SK-N-SH (cell line): ENCODE measurements around the gene KRT16. TPM values are rescaled to one million over a fixed set of nuclear protein-coding genes. Genes with fewer than 3 reads are reported as not detected.

Experiments
- CTCF ChIA-PET: fragments of 300-600, 350-600 bp; formaldehyde crosslinking; extraction: SDS; loops from one replicate; lab custom pipeline; 2021; lab: Yijun Ruan, JAX
- POLR2A ChIA-PET: fragments of 350-600 bp; sonication (Branson Sonifier 250); formaldehyde crosslinking; extraction: SDS; loops from one replicate; lab custom pipeline; 2020; ENCODE audit warnings: antibody characterized with exemption, inconsistent platforms; lab: Yijun Ruan, JAX
- DNase-seq: peaks from one replicate; pipeline ENCODE4 v3.0.0; 2012
- H2AFZ ChIP-seq: fragments of 200-600 bp; sonication (generic); 2 replicates; pipeline ENCODE4 v1.8.1; 2016; ENCODE audit warnings: antibody characterized with exemption, mild to moderate bottlenecking, low read depth
- H3F3A ChIP-seq: fragments of 200-600 bp; sonication (generic); replicated peaks from 2 replicates; pipeline ENCODE3; 2016; ENCODE audit warnings: antibody characterized with exemption, mild to moderate bottlenecking; ENCODE audit not compliant: insufficient read depth
- H3K27ac ChIP-seq, 2 experiments: fragments of 200-500 bp in 1 of 2; fragments of 200-600 bp in 1 of 2; sonication (Bioruptor generic) in 1 of 2; sonication (generic), shearing (Covaris generic) in 1 of 2; 2 replicates each; pipeline versions ENCODE4 v1.5.1 to v1.6.1; 2014 to 2016; ENCODE audit warnings: low read depth in 2 of 2, inconsistent platforms in 1 of 2, low read length in 1 of 2, mild to moderate bottlenecking in 1 of 2, mixed read lengths in 1 of 2
- H3K27me3 ChIP-seq: fragments of 200-600 bp; sonication (generic), shearing (Covaris generic); 2 replicates; pipeline ENCODE4 v1.6.1; 2016; ENCODE audit warnings: mixed run types; ENCODE audit not compliant: insufficient read depth
- H3K36me3 ChIP-seq, 2 experiments: fragments of 200-500 bp in 1 of 2; fragments of 200-600 bp in 1 of 2; sonication (Bioruptor generic) in 1 of 2; sonication (generic) in 1 of 2; replicated peaks in 1 of 2; 2 replicates each; pipeline versions ENCODE3 to v1.5.1; 2014 to 2016; ENCODE audit warnings: low read length in 1 of 2, mild to moderate bottlenecking in 1 of 2; ENCODE audit not compliant: insufficient read depth in 2 of 2, control insufficient read depth in 1 of 2
- H3K4me1 ChIP-seq, 2 experiments: fragments of 200-500 bp in 1 of 2; fragments of 200-600 bp in 1 of 2; sonication (Bioruptor generic) in 1 of 2; sonication (generic), shearing (Covaris generic) in 1 of 2; 2 replicates each; pipeline versions ENCODE4 v1.5.1 to v1.6.1; 2014 to 2016; ENCODE audit warnings: low read depth in 1 of 2, low read length in 1 of 2, mixed run types in 1 of 2; ENCODE audit not compliant: insufficient read depth in 2 of 2, control insufficient read depth in 1 of 2
- H3K4me2 ChIP-seq: fragments of 200-600 bp; sonication (generic), shearing (Covaris generic); 2 replicates; pipeline ENCODE4 v1.6.1; 2017; ENCODE audit warnings: mixed run types
- H3K4me3 ChIP-seq, 2 experiments: fragments of 200-500 bp in 1 of 2; fragments of 200-600 bp in 1 of 2; sonication (Bioruptor generic) in 1 of 2; sonication (generic), shearing (Covaris generic) in 1 of 2; 2 replicates each; pipeline versions ENCODE4 v1.5.1 to v1.8.1; 2014 to 2016; ENCODE audit warnings: low read depth in 2 of 2, inconsistent platforms in 1 of 2, low read length in 1 of 2, mild to moderate bottlenecking in 1 of 2, mixed read lengths in 1 of 2, moderate library complexity in 1 of 2
- H3K79me2 ChIP-seq: fragments of 200-600 bp; sonication (generic); 2 replicates; pipeline ENCODE4 v1.8.1; 2017; ENCODE audit warnings: mild to moderate bottlenecking; ENCODE audit not compliant: insufficient read depth
- H3K9ac ChIP-seq: fragments of 200-600 bp; sonication (generic); 2 replicates; pipeline ENCODE4 v1.6.1; 2017; ENCODE audit warnings: mixed run types
- H3K9me2 ChIP-seq: fragments of 200-600 bp; sonication (generic); 2 replicates; pipeline ENCODE4 v1.6.1; 2017; ENCODE audit warnings: mixed run types
- H3K9me3 ChIP-seq: fragments of 200-600 bp; sonication (generic); 2 replicates; pipeline ENCODE4 v1.6.1; 2017; ENCODE audit warnings: mixed run types, mild to moderate bottlenecking, moderate library complexity
- H4K20me1 ChIP-seq: fragments of 200-600 bp; sonication (generic); 2 replicates; pipeline ENCODE4 v1.6.1; 2017; ENCODE audit warnings: mild to moderate bottlenecking, mixed run types; ENCODE audit not compliant: insufficient read depth
- CTCF ChIP-seq: fragments of 200-600 bp; sonication (generic); IDR thresholded peaks from 2 replicates; pipeline ENCODE4 v1.6.1; 2017; ENCODE audit warnings: antibody characterized with exemption, mild to moderate bottlenecking, moderate library complexity
- EP300 ChIP-seq, 2 experiments: IDR thresholded peaks; 2 replicates each; pipeline versions ENCODE4 v1.4.0 to v1.6.1; 2012; ENCODE audit warnings: borderline replicate concordance in 1 of 2, low read depth in 1 of 2, low read length in 1 of 2
- FOSL2 ChIP-seq: IDR thresholded peaks from 2 replicates; pipeline ENCODE4 v1.4.0; 2012; ENCODE audit warnings: low read depth, mild to moderate bottlenecking, moderate library complexity, borderline replicate concordance
- FOXM1 ChIP-seq: IDR thresholded peaks from 2 replicates; pipeline ENCODE4 v1.4.0; 2012; ENCODE audit warnings: low read depth, mild to moderate bottlenecking
- GABPA ChIP-seq: IDR thresholded peaks from 2 replicates; pipeline ENCODE4 v1.4.0; 2012; ENCODE audit warnings: low read depth, mild to moderate bottlenecking
- IRF3 ChIP-seq: fragments of 150-350 bp; IDR thresholded peaks from 2 replicates; pipeline ENCODE4 v1.6.1; 2016; ENCODE audit warnings: mild to moderate bottlenecking, low read depth, low read length
- JUND ChIP-seq: IDR thresholded peaks from 2 replicates; pipeline ENCODE4 v1.4.0; 2012
- MAX ChIP-seq: IDR thresholded peaks from 2 replicates; pipeline ENCODE4 v1.4.0; 2012; ENCODE audit warnings: low read depth
- POLR2AphosphoS5 ChIP-seq: IDR thresholded peaks from 2 replicates; pipeline ENCODE4 v1.6.1; 2012; ENCODE audit warnings: low read depth, low read length
- RXRA ChIP-seq: IDR thresholded peaks from 2 replicates; pipeline ENCODE4 v1.4.0; 2012; ENCODE audit warnings: low read depth, mild to moderate bottlenecking, borderline replicate concordance
- SIN3A ChIP-seq: IDR thresholded peaks from 2 replicates; pipeline ENCODE4 v1.6.1; 2012; ENCODE audit warnings: low read depth, mild to moderate bottlenecking, low read length, moderate library complexity, borderline replicate concordance
- SMC3 ChIP-seq: IDR thresholded peaks from 2 replicates; pipeline ENCODE4 v1.6.1; 2012; ENCODE audit warnings: low read depth, low read length, improper control_type of control experiment
- TAF1 ChIP-seq: IDR thresholded peaks from 2 replicates; pipeline ENCODE4 v1.6.1; 2012; ENCODE audit warnings: low read depth, mild to moderate bottlenecking, low read length, moderate library complexity, borderline replicate concordance
- TEAD4 ChIP-seq: IDR thresholded peaks from 2 replicates; pipeline ENCODE4 v1.4.0; 2012; ENCODE audit warnings: mild to moderate bottlenecking, borderline replicate concordance; ENCODE audit not compliant: insufficient read depth
- USF1 ChIP-seq: IDR thresholded peaks from 2 replicates; pipeline ENCODE4 v1.4.0; 2012; ENCODE audit warnings: low read depth, borderline replicate concordance
- ZBTB33 ChIP-seq: IDR thresholded peaks from 2 replicates; pipeline ENCODE4 v1.4.0; 2012; ENCODE audit warnings: low read depth, borderline replicate concordance
- WGBS: methylation state at CpG from one replicate; pipeline ENCODE4 v1.1.6; 2017; ENCODE audit warnings: low lambda C conversion rate; 5-methylcytosine and 5-hydroxymethylcytosine counted together
- polyA plus RNA-seq, 3 experiments: library from polyadenylated mRNA; depleted of rRNA; stranded (reverse); fragments of >200 nt; gene quantifications; 2 replicates each; pipeline ENCODE4 v1.2.3, GENCODE V29; 2012

Gene KRT16
- polyA plus RNA-seq, 1 of the 3 experiments (the other 2 are of a cell fraction), result not detected

- H2AFZ ChIP-seq, result no peak overlapping the region
- no peak overlapping the region for H3K4me3 ChIP-seq
- 82% methylated on average over 9 of the region's 16 CpGs for WGBS
- no peak overlapping the region for H3K27ac ChIP-seq
- no peaks in the 10 kb centered on the region for H3F3A ChIP-seq
- no peaks in the 10 kb centered on the region for H3K9me2 ChIP-seq
- no peaks in the 10 kb centered on the region for H4K20me1 ChIP-seq
- H3K36me3 ChIP-seq, result no peaks in the 10 kb centered on the region
- no peak overlapping the region for H3K4me2 ChIP-seq
- TF ChIP-seq RXRA, result no peak
- TF ChIP-seq ZBTB33, result no peak
- no peak for TF ChIP-seq FOXM1
- no peak for TF ChIP-seq TEAD4
- TF ChIP-seq SMC3, result no peak
- TF ChIP-seq CTCF, result no peak
- no peak for TF ChIP-seq GABPA
- TF ChIP-seq MAX, result no peak
- no peak for TF ChIP-seq USF1
- no peak for TF ChIP-seq TAF1
- no peak for TF ChIP-seq SIN3A
- TF ChIP-seq FOSL2, result no peak
- TF ChIP-seq IRF3, result no peak
- TF ChIP-seq EP300 (IDR thresholded peaks at IDR 0.05; ENCODE audit: borderline replicate concordance in 1 of 2, low read depth in 1 of 2, low read length in 1 of 2), result no peak
- TF ChIP-seq JUND, result no peak
- no peak for TF ChIP-seq POLR2AphosphoS5
- no peaks in the 10 kb centered on the region for H3K9me3 ChIP-seq
- ChIA-PET CTCF (interaction anchor here (1.2 to 20.6 kb wide), 3 partner anchors 9 to 106 kb away, joined by 5 to 646 read pairs (median 10); no protein-coding TSS in a partner anchor), POLR2A (no interaction called here)
- no peak for DNase-seq
- no peaks in the 10 kb centered on the region; the same call in 1 of the 2 replicates for H3K27me3 ChIP-seq
- H3K79me2 ChIP-seq, result no peaks in the 10 kb centered on the region
- no peak overlapping the region for H3K9ac ChIP-seq
- no peaks in the 10 kb centered on the region; a peak in 1 of 4 replicates for H3K4me1 ChIP-seq
These were observed 43.9 kb upstream of the KRT16 start for GRCh38 chr17:41656249-41657023.
